ENCODE results near the gene CRIM1.

GRCh38 chr2:36427790-36428243 is 72.2 kb downstream of the CRIM1 start:
- TF ChIP-seq CTCF (conservative IDR thresholded peaks at IDR 0.05; ENCODE audit: low read depth in 2 of 2) (no peak), EZH2 (IDR thresholded peaks at IDR 0.05; ENCODE audit: low read depth, unreplicated experiment) (no peak), CREB1 (CRISPR knock-in tag; IDR thresholded peaks at IDR 0.05; ENCODE audit: low read depth) (no peak), REST (IDR thresholded peaks at IDR 0.05; ENCODE audit: unreplicated experiment) (peak; percentile 73), EZH2phosphoT487 (IDR thresholded peaks at IDR 0.05; ENCODE audit: unreplicated experiment) (no peak), POLR2AphosphoS5 (IDR thresholded peaks at IDR 0.05; ENCODE audit: low read depth) (no peak), JUNB (IDR thresholded peaks at IDR 0.05; ENCODE audit: unreplicated experiment) (no peak), NANOG (IDR thresholded peaks at IDR 0.05; ENCODE audit: borderline replicate concordance) (no peak), ZNF462 (CRISPR knock-in tag; IDR thresholded peaks at IDR 0.05) (no peak)
